SJSA1 (cell line): ENCODE measurements around the gene MAVS. TPM values are rescaled to one million over a fixed set of nuclear protein-coding genes. Genes with fewer than 3 reads are reported as not detected.

Experiments used
- DNase-seq, 2 experiments: peaks; one replicate each; pipeline ENCODE4 v3.0.0-alpha.2; 2015 to 2020; ENCODE audit warnings: low spot score in 2 of 2, low read depth in 1 of 2
- H3K27ac ChIP-seq: fragments of 250-450 bp; sonication (Bioruptor Pico); 2 replicates; pipeline ENCODE4 v1.5.1; 2020; ENCODE audit warnings: mild to moderate bottlenecking, moderate library complexity
- H3K27me3 ChIP-seq: fragments of 250-450 bp; sonication (Bioruptor Pico); replicated peaks from 2 replicates; pipeline ENCODE4 v1.5.1; 2020; ENCODE audit warnings: mild to moderate bottlenecking, moderate library complexity
- H3K36me3 ChIP-seq: fragments of 250-450 bp; sonication (Bioruptor Pico); 2 replicates; pipeline ENCODE4 v1.5.1; 2020; ENCODE audit warnings: mild to moderate bottlenecking
- H3K4me1 ChIP-seq: fragments of 250-450 bp; sonication (Bioruptor Pico); replicated peaks from 2 replicates; pipeline ENCODE4 v1.6.1; 2021; ENCODE audit warnings: mild to moderate bottlenecking
- H3K4me3 ChIP-seq: fragments of 250-450 bp; sonication (Bioruptor Pico); 2 replicates; pipeline ENCODE4 v1.5.1; 2020; ENCODE audit warnings: mild to moderate bottlenecking
- H3K9me3 ChIP-seq: fragments of 250-450 bp; sonication (Bioruptor Pico); replicated peaks from 2 replicates; pipeline ENCODE4 v1.5.1; 2020; ENCODE audit warnings: mild to moderate bottlenecking
- total RNA-seq: library from RNA; depleted of rRNA; stranded (reverse); fragments of >200 nt; shearing (Covaris generic); gene quantifications from 2 replicates; pipeline ENCODE4 v1.2.3, GENCODE V29; 2014

The MAVS gene
- total RNA-seq, 1 experiment from 2014 or later = 21.5 TPM

GRCh38 chr20:3847429-3847940 lies 851 bp downstream of the MAVS start:
- peak overlapping the region; percentile 55 for H3K27ac ChIP-seq
- no peaks in the 10 kb centered on the region for H3K9me3 ChIP-seq
- no peak for DNase-seq
- H3K4me3 ChIP-seq = peak overlapping the region; percentile 85
- peaks cover 18% of the 10 kb centered on the region for H3K4me1 ChIP-seq
- H3K36me3 ChIP-seq = peaks cover 24% of the 10 kb centered on the region
- H3K27me3 ChIP-seq = no peaks in the 10 kb centered on the region

- Histone ChIP-seq H3K27ac (no peak overlapping the region), H3K9me3 (no peaks in the 10 kb centered on the region), H3K36me3 (peaks cover 24% of the 10 kb centered on the region), H3K4me1 (peaks cover 15% of the 10 kb centered on the region), H3K27me3 (no peaks in the 10 kb centered on the region), H3K4me3 (no peak overlapping the region)
- DNase-seq = no peak
Observed at GRCh38 chr20:3848565-3848964, 1.9 kb downstream of the MAVS start.

- H3K36me3 ChIP-seq = peaks cover 44% of the 10 kb centered on the region
- H3K4me1 ChIP-seq = no peaks in the 10 kb centered on the region
- H3K27me3 ChIP-seq = no peaks in the 10 kb centered on the region
- no peak for DNase-seq
- no peak overlapping the region for H3K27ac ChIP-seq
- no peak overlapping the region for H3K4me3 ChIP-seq
- no peaks in the 10 kb centered on the region for H3K9me3 ChIP-seq
Observed at GRCh38 chr20:3854462-3854871, 7.8 kb downstream of the MAVS start.

- Histone ChIP-seq H3K9me3 (no peaks in the 10 kb centered on the region), H3K27me3 (no peaks in the 10 kb centered on the region), H3K27ac (no peak overlapping the region), H3K4me3 (no peak overlapping the region), H3K36me3 (peaks cover 67% of the 10 kb centered on the region), H3K4me1 (no peaks in the 10 kb centered on the region)
- no peak for DNase-seq
Observed at GRCh38 chr20:3857405-3857804, 10.8 kb downstream of the MAVS start.

GRCh38 chr20:3858689-3859088 lies 12.1 kb downstream of the MAVS start:
- no peak for DNase-seq
- Histone ChIP-seq H3K27ac (no peak overlapping the region), H3K36me3 (peaks cover 80% of the 10 kb centered on the region), H3K27me3 (no peaks in the 10 kb centered on the region), H3K4me1 (no peaks in the 10 kb centered on the region), H3K4me3 (no peak overlapping the region), H3K9me3 (no peaks in the 10 kb centered on the region)

- H3K27me3 ChIP-seq = no peaks in the 10 kb centered on the region
- peaks cover 89% of the 10 kb centered on the region for H3K36me3 ChIP-seq
- H3K4me3 ChIP-seq = no peak overlapping the region
- H3K4me1 ChIP-seq = no peaks in the 10 kb centered on the region
- no peak overlapping the region for H3K27ac ChIP-seq
- no peak for DNase-seq
- H3K9me3 ChIP-seq = no peaks in the 10 kb centered on the region
Observed at GRCh38 chr20:3861191-3861590, 14.6 kb downstream of the MAVS start.

- no peak for DNase-seq
- Histone ChIP-seq H3K4me3 (no peak overlapping the region), H3K27ac (no peak overlapping the region), H3K36me3 (peaks cover 89% of the 10 kb centered on the region), H3K4me1 (no peaks in the 10 kb centered on the region), H3K27me3 (no peaks in the 10 kb centered on the region), H3K9me3 (no peaks in the 10 kb centered on the region)
Observed at GRCh38 chr20:3862333-3862732, 15.7 kb downstream of the MAVS start.

- no peak overlapping the region for H3K27ac ChIP-seq
- no peaks in the 10 kb centered on the region for H3K9me3 ChIP-seq
- no peak overlapping the region for H3K4me3 ChIP-seq
- no peaks in the 10 kb centered on the region for H3K27me3 ChIP-seq
- no peaks in the 10 kb centered on the region for H3K4me1 ChIP-seq
- H3K36me3 ChIP-seq = peaks cover 89% of the 10 kb centered on the region
- no peak for DNase-seq
Observed at GRCh38 chr20:3863317-3863716, 16.7 kb downstream of the MAVS start.

GRCh38 chr20:3864518-3864917 lies 17.9 kb downstream of the MAVS start:
- Histone ChIP-seq H3K36me3 (peaks cover 89% of the 10 kb centered on the region), H3K4me1 (no peaks in the 10 kb centered on the region), H3K4me3 (no peak overlapping the region), H3K9me3 (no peaks in the 10 kb centered on the region), H3K27me3 (no peaks in the 10 kb centered on the region), H3K27ac (no peak overlapping the region)
- no peak for DNase-seq

GRCh38 chr20:3865152-3865886 lies 18.7 kb downstream of the MAVS start:
- Histone ChIP-seq H3K4me3 (no peak overlapping the region), H3K9me3 (no peaks in the 10 kb centered on the region), H3K4me1 (no peaks in the 10 kb centered on the region), H3K36me3 (peaks cover 88% of the 10 kb centered on the region), H3K27ac (no peak overlapping the region), H3K27me3 (no peaks in the 10 kb centered on the region)
- DNase-seq = no peak

GRCh38 chr20:3865887-3866407 lies 19.3 kb downstream of the MAVS start:
- H3K36me3 ChIP-seq = peaks cover 88% of the 10 kb centered on the region

GRCh38 chr20:3866464-3866863 lies 19.8 kb downstream of the MAVS start:
- Histone ChIP-seq H3K9me3 (no peaks in the 10 kb centered on the region), H3K4me3 (no peak overlapping the region), H3K27ac (no peak overlapping the region), H3K27me3 (no peaks in the 10 kb centered on the region), H3K36me3 (peaks cover 88% of the 10 kb centered on the region), H3K4me1 (no peaks in the 10 kb centered on the region)
- DNase-seq = no peak

More at GRCh38 chr20:3865887-3866407, 19.3 kb downstream of the MAVS start:
- Histone ChIP-seq H3K4me1 (no peaks in the 10 kb centered on the region), H3K9me3 (no peaks in the 10 kb centered on the region), H3K4me3 (no peak overlapping the region), H3K27ac (no peak overlapping the region), H3K27me3 (no peaks in the 10 kb centered on the region)
- no peak for DNase-seq

GRCh38 chr20:3867802-3868201 lies 21.2 kb downstream of the MAVS start:
- H3K4me1 ChIP-seq = no peaks in the 10 kb centered on the region
- no peak for DNase-seq
- H3K9me3 ChIP-seq = no peaks in the 10 kb centered on the region
- no peak overlapping the region for H3K27ac ChIP-seq
- H3K27me3 ChIP-seq = no peaks in the 10 kb centered on the region
- no peak overlapping the region for H3K4me3 ChIP-seq
- peaks cover 86% of the 10 kb centered on the region for H3K36me3 ChIP-seq

GRCh38 chr20:3869839-3870634 lies 23.4 kb downstream of the MAVS start:
- H3K4me3 ChIP-seq = no peak overlapping the region
- H3K27ac ChIP-seq = no peak overlapping the region
- H3K36me3 ChIP-seq = peaks cover 77% of the 10 kb centered on the region
- H3K9me3 ChIP-seq = no peaks in the 10 kb centered on the region
- H3K27me3 ChIP-seq = no peaks in the 10 kb centered on the region
- DNase-seq = no peak
- no peaks in the 10 kb centered on the region for H3K4me1 ChIP-seq
